Measurements from ENCODE around the gene ELMO1.

ELMO1 gene

DNA sequence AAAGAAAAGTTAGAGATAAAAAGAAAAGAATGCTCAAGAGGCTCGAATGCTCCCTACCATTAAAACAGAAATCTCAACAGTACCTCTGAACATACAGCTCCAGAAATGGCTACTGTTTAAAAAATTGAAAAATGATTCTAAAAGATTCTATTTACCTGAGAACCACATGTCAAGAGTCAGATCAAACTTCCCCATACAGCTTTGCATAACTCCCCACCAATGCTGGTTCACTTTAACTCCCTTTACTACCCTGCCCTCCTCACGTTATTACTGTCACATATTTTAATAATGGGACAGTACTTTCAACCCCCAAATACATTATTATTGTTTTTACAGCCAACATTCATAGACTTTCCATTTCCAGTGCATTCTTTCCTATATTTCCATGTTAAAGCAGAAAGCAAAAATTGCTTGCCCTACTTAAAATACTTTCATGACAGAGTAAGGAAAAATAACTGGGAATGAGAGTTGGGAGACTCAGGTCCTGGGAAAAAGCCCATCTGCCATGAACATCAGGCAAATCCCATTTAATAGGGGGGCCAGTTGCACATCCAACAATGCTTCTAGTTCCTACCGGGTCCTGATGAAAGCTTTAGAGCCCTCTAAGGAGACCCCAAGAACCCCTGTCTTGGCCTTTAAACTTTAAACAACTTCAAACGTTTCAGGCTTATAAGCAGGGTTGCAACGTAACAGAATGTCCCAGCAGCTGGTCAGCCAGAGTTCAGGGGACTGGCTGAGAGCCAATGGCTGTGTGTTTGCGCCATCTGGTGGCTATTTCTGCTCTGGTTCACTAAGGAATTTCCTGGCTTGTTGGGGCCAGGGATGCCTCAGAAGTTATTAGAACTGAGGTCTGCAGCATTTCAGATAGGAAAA, 247.4 kb downstream of the ELMO1 start:
- peaks cover 0 to 5% (median 0%) of the 10 kb centered on the region in 3 donors for H3K36me3 ChIP-seq
- DNase-seq: peak; percentile 87 to 90
- H3K27ac ChIP-seq: peak overlapping the region; percentile 78 to 80
- TF ChIP-seq, protein P1, sequence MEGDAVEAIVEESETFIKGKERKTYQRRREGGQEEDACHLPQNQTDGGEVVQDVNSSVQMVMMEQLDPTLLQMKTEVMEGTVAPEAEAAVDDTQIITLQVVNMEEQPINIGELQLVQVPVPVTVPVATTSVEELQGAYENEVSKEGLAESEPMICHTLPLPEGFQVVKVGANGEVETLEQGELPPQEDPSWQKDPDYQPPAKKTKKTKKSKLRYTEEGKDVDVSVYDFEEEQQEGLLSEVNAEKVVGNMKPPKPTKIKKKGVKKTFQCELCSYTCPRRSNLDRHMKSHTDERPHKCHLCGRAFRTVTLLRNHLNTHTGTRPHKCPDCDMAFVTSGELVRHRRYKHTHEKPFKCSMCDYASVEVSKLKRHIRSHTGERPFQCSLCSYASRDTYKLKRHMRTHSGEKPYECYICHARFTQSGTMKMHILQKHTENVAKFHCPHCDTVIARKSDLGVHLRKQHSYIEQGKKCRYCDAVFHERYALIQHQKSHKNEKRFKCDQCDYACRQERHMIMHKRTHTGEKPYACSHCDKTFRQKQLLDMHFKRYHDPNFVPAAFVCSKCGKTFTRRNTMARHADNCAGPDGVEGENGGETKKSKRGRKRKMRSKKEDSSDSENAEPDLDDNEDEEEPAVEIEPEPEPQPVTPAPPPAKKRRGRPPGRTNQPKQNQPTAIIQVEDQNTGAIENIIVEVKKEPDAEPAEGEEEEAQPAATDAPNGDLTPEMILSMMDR (IDR thresholded peaks at IDR 0.05): peak; percentile 84 to 87
- no peak overlapping the region for H3K4me3 ChIP-seq
- intact Hi-C loops (cut with DNase I; ENCODE audit: low total_unique reads): no loop called here
- H3K4me1 ChIP-seq: peaks cover 0 to 28% (median 17%) of the 10 kb centered on the region in 4 donors
- no peaks in the 10 kb centered on the region for H3K27me3 ChIP-seq
- H3K9me3 ChIP-seq: no peaks in the 10 kb centered on the region

- DNase-seq: peak; percentile 76 to 86
Measured at GRCh38 chr7:37198906-37199485, 249.7 kb downstream of the ELMO1 start.

DNA sequence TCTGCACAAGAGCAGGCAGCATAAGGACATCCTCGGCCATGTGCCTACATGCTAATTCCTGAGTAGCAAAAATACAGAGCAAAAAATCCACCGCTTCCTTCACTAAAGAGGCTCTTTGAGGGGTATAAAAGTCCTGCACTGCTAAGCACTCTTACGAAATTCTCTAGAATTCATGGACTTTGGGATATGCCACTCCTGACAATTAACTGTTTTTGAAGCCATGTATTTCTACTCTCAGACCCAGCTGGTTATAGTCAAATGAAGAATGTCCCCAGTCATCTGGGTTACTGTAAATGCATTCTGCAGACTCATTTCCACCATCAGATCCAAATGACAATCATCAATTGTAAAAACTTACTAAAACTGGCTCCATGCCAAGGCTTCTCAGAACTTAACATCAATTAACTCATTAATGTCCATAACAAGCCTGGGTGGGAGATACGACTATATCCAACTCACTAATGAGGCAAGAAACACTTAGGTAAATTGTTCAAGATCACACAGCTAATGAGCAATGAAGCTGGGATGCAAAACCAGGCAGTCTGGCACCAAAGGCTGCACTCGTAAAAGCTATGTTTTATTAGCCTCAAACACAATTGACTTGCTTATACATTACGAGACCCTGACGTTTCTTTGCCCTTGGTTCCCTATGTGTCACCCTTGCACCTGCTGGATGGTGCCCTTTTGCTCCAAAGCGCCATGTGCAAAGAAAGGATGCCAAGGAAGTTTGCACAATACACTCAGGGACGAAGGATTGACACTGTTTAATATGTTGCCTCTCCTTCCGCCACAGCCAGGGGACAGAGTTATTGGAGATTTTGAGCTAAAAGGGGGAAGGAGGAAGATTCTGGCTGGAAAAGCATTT, 250.4 kb downstream of the ELMO1 start:
- intact Hi-C loops (cut with DNase I; ENCODE audit: low total_unique reads): no loop called here
- no peaks in the 10 kb centered on the region for H3K9me3 ChIP-seq
- no peak overlapping the region for H3K27ac ChIP-seq
- no peak overlapping the region for H3K4me3 ChIP-seq
- no peaks in the 10 kb centered on the region for H3K27me3 ChIP-seq
- TF ChIP-seq, protein P1 (IDR thresholded peaks at IDR 0.05): no peak
- no peaks in the 10 kb centered on the region for H3K36me3 ChIP-seq
- DNase-seq: no peak
- H3K4me1 ChIP-seq: peaks cover 0 to 30% (median 23%) of the 10 kb centered on the region in 4 donors

More at GRCh38 chr7:37198906-37199485, 249.7 kb downstream of the ELMO1 start:
- Histone ChIP-seq H3K9me3 (no peaks in the 10 kb centered on the region), H3K27me3 (no peaks in the 10 kb centered on the region), H3K4me1 (peaks cover 0 to 28% (median 17%) of the 10 kb centered on the region in 4 donors), H3K4me3 (no peak overlapping the region), H3K36me3 (peaks cover 0 to 4% (median 0%) of the 10 kb centered on the region in 3 donors), H3K27ac (no peak overlapping the region)
- TF ChIP-seq, protein P1 (IDR thresholded peaks at IDR 0.05): peak; percentile 78 to 84
- intact Hi-C loops (cut with DNase I; ENCODE audit: low total_unique reads): no loop called here

GRCh38 chr7:37197108-37197507, 251.6 kb downstream of the ELMO1 start:
- Histone ChIP-seq H3K27me3 (no peaks in the 10 kb centered on the region), H3K4me1 (peaks cover 0 to 30% (median 26%) of the 10 kb centered on the region in 4 donors), H3K9me3 (no peaks in the 10 kb centered on the region), H3K27ac (no peak overlapping the region), H3K36me3 (no peaks in the 10 kb centered on the region), H3K4me3 (no peak overlapping the region)
- DNase-seq: no peak
- intact Hi-C loops (cut with DNase I; ENCODE audit: low total_unique reads): no loop called here
- TF ChIP-seq, protein P1 (IDR thresholded peaks at IDR 0.05): no peak

GRCh38 chr7:37196676-37197075, 252.0 kb downstream of the ELMO1 start:
- Histone ChIP-seq H3K27ac (no peak overlapping the region), H3K4me1 (peaks cover 0 to 27% (median 23%) of the 10 kb centered on the region in 4 donors), H3K4me3 (no peak overlapping the region), H3K27me3 (no peaks in the 10 kb centered on the region), H3K9me3 (no peaks in the 10 kb centered on the region), H3K36me3 (no peaks in the 10 kb centered on the region)
- no peak for DNase-seq
- intact Hi-C loops (cut with DNase I; ENCODE audit: low total_unique reads): no loop called here
- TF ChIP-seq, protein P1 (IDR thresholded peaks at IDR 0.05): no peak

Data from tibial artery (tissue), 4 donors.